ENCODE data around the gene ZNF133. TPM values are rescaled to one million over a fixed set of nuclear protein-coding genes. Genes with fewer than 3 reads are reported as not detected.

ZNF133 gene
- total and polyA plus RNA-seq, 5 donors, result 7.8 to 11.0 (median 9.6) TPM

GRCh38 chr20:18361678-18362077 lies 73.4 kb downstream of the ZNF133 start:
- ATAC-seq (no peak), DNase-seq (no peak)
- no peaks in the 10 kb centered on the region for H3K27me3 ChIP-seq (ENCODE audit: control insufficient read depth, insufficient read depth)
- H3K9me3 ChIP-seq (ENCODE audit: control insufficient read depth, low read length), result no peaks in the 10 kb centered on the region
- intact Hi-C loops (cut with DNase I), result no loop called here
- H3K4me1 ChIP-seq (ENCODE audit: control insufficient read depth, insufficient read depth, low read length), result no peaks in the 10 kb centered on the region
- H3K27ac ChIP-seq (ENCODE audit: low read length), result no peak overlapping the region
- no peak overlapping the region for H3K4me3 ChIP-seq (ENCODE audit: low read length)
- WGBS, result 78% methylated on average over 1 of the region's 1 CpG

DNA sequence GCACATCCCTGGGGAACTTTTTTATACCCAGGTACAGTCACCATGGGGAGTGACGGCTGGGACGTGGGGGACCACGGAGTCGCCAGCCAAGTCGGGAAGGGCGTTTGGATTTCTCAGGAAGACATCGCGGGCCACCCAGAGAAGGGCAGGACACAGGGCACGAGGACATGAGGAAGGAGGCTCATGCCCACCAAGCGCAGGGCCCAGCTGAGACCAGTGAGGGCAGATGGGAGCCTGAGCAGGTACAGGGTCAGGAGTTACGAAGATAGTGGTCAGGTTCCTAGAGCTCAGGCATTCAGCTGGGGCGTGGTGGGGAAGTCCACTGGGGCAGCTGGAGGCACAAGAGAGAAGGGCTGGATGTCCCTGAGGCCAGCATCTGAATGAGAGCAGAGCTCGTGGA lies 74.6 kb downstream of the ZNF133 start:
- no peaks in the 10 kb centered on the region for H3K27me3 ChIP-seq (ENCODE audit: control insufficient read depth, insufficient read depth)
- H3K4me1 ChIP-seq (ENCODE audit: control insufficient read depth, insufficient read depth, low read length), result no peaks in the 10 kb centered on the region
- 85% methylated on average over 13 of the region's 13 CpGs for WGBS
- no peaks in the 10 kb centered on the region for H3K9me3 ChIP-seq (ENCODE audit: control insufficient read depth, low read length)
- intact Hi-C loops (cut with DNase I), result no loop called here
- H3K27ac ChIP-seq (ENCODE audit: low read length), result no peak overlapping the region
- ATAC-seq, result no peak
- no peak for DNase-seq
- no peak overlapping the region for H3K4me3 ChIP-seq (ENCODE audit: low read length)

GRCh38 chr20:18363708-18364107 lies 75.4 kb downstream of the ZNF133 start:
- Histone ChIP-seq H3K27me3 (ENCODE audit: control insufficient read depth, insufficient read depth) (no peaks in the 10 kb centered on the region), H3K27ac (ENCODE audit: low read length) (no peak overlapping the region), H3K4me3 (ENCODE audit: low read length) (no peak overlapping the region), H3K4me1 (ENCODE audit: control insufficient read depth, insufficient read depth, low read length) (no peaks in the 10 kb centered on the region), H3K9me3 (ENCODE audit: control insufficient read depth, low read length) (no peaks in the 10 kb centered on the region)
- intact Hi-C loops (cut with DNase I), result no loop called here
- DNase-seq (no peak), ATAC-seq (no peak)
- WGBS, result 77% methylated on average over 2 of the region's 2 CpGs

- Histone ChIP-seq H3K4me1 (ENCODE audit: control insufficient read depth, insufficient read depth, low read length) (no peaks in the 10 kb centered on the region), H3K4me3 (ENCODE audit: low read length) (no peak overlapping the region), H3K9me3 (ENCODE audit: control insufficient read depth, low read length) (no peaks in the 10 kb centered on the region), H3K27me3 (ENCODE audit: control insufficient read depth, insufficient read depth) (no peaks in the 10 kb centered on the region), H3K27ac (ENCODE audit: low read length) (no peak overlapping the region)
- 71% methylated on average over 2 of the region's 2 CpGs for WGBS
- no peak for ATAC-seq
- no peak for DNase-seq
- intact Hi-C loops (cut with DNase I), result no loop called here
Measured at GRCh38 chr20:18364768-18365167, 76.4 kb downstream of the ZNF133 start.

Other genes with a start within 250 kb of the ZNF133 start
- gene OVOL2, start 230.6 kb upstream of the ZNF133 start, total RNA-seq, result not detected
- gene OVOL2, start 230.6 kb upstream of the ZNF133 start, polyA plus RNA-seq, result not detected
- gene KAT14, start 150.7 kb upstream of the ZNF133 start, total RNA-seq, result 10 to 100 TPM in 3 of 4 donors, 1 to 10 TPM in 1; 9.0 to 14.5 (median 13.4) TPM
- 7.3 TPM for gene KAT14, start 150.7 kb upstream of the ZNF133 start, polyA plus RNA-seq
- gene PET117, start 150.7 kb upstream of the ZNF133 start, total RNA-seq, result 10 to 100 TPM in 2 of 4 donors, 1 to 10 TPM in 2; 9.4 to 10.9 (median 10.1) TPM
- gene PET117, start 150.7 kb upstream of the ZNF133 start, polyA plus RNA-seq, result 11.4 TPM
- gene DZANK1, start 178.5 kb downstream of the ZNF133 start, total RNA-seq, result 1 to 10 TPM in 1 of 4 donors, under 1 TPM in 3; 0.53 to 1.0 (median 0.85) TPM
- gene DZANK1, start 178.5 kb downstream of the ZNF133 start, polyA plus RNA-seq, result 0.79 TPM
- 1 to 10 TPM; 6.7 to 8.7 (median 7.6) TPM for gene POLR3F, start 178.9 kb downstream of the ZNF133 start, total RNA-seq
- gene POLR3F, start 178.9 kb downstream of the ZNF133 start, polyA plus RNA-seq, result 6.1 TPM
- 10 to 100 TPM in 2 of 4 donors, 1 to 10 TPM in 2; 6.3 to 10.6 (median 9.0) TPM for gene RBBP9, start 208.7 kb downstream of the ZNF133 start, total RNA-seq
- gene RBBP9, start 208.7 kb downstream of the ZNF133 start, polyA plus RNA-seq, result 4.2 TPM
- 10 to 100 TPM in 3 of 4 donors, 1 to 10 TPM in 1; 7.8 to 23.9 (median 14.5) TPM for gene SEC23B, start 219.4 kb downstream of the ZNF133 start, total RNA-seq
- 4.3 TPM for gene SEC23B, start 219.4 kb downstream of the ZNF133 start, polyA plus RNA-seq

Data from right cardiac atrium (tissue), 5 donors.